ENCODE measurements around the gene EDA.

Gene EDA

DNA sequence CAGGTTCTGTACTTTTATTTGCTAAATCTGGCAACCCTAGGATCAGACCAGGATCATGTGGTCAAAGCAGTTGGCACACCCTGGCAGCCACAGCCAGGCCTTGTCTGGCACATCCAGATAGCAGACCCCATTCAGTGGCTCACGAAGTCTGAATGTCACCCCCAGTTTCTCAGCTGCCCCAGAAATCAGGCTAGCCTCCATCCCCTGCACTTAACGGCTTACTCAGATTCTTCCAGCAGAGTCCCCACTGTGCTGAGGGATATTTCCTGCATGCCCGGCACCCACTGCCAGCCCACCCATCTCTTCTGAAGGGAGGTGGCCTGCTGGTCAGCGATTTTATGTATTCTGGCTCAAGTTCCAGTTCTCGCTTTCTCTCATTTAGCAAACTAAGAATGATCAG lies 438.5 kb downstream of the EDA start:
- DNase-seq (ENCODE audit: low read depth in 4 of 4, low spot score in 1 of 4), result no peak

GRCh38 chrX:70062076-70062475 lies 446.2 kb downstream of the EDA start, which contains the start of gene OTUD6A:
OTUD6A (plus strand) TSS chrX:70062457; CDS start chrX:70062525, 68 bp downstream.
- no peak for DNase-seq (ENCODE audit: low read depth in 4 of 4, low spot score in 1 of 4)

- DNase-seq (ENCODE audit: low read depth in 4 of 4, low spot score in 1 of 4), result no peak
Measured at GRCh38 chrX:70062961-70063550, 447.1 kb downstream of the EDA start.

- DNase-seq (ENCODE audit: low read depth in 4 of 4, low spot score in 1 of 4), result no peak
Measured at GRCh38 chrX:70066646-70067045, 450.7 kb downstream of the EDA start.

GRCh38 chrX:70079297-70079696 lies 463.4 kb downstream of the EDA start:
- DNase-seq (ENCODE audit: low read depth in 4 of 4, low spot score in 1 of 4), result no peak

DNA sequence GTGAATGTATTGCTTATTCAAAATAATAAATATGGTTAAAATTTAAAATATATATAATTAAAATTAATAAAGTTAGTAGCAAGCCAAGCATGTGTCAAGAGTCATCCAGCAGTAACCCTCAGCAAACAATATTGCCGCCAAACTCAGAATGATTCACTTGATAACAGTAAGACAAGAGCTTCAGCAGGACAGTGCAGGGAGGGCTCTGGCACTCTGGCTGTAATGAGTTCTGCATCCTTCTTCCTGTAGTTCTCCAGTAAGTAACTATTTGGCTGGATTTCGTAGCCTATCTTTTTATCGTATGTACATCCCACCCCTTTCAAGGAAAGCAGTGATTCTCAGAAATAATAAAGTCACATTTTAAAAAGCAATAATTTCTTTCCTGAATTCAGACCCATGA lies 464.0 kb downstream of the EDA start:
- DNase-seq (ENCODE audit: low read depth in 4 of 4, low spot score in 1 of 4), result no peak

DNA sequence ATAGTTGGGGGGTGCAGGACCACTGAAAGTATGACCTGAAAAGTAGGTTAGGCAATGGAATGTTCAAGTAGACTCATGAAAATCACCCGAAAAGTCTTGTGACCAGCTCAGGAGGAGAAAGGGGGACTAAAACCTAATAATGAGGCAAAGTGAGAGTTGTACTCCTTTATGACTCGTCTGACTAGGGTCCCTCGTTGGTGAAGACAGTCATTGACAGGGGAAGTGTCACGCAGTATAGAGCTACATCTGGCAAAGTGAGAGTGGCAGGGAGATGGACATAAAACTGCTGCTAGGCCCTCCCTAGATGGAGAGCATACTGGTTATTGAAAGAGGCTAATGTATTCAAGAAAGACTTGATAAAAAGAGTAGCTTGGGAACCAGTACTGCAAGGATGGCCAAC lies 466.8 kb downstream of the EDA start:
- DNase-seq (ENCODE audit: low read depth in 4 of 4, low spot score in 1 of 4), result no peak

DNA sequence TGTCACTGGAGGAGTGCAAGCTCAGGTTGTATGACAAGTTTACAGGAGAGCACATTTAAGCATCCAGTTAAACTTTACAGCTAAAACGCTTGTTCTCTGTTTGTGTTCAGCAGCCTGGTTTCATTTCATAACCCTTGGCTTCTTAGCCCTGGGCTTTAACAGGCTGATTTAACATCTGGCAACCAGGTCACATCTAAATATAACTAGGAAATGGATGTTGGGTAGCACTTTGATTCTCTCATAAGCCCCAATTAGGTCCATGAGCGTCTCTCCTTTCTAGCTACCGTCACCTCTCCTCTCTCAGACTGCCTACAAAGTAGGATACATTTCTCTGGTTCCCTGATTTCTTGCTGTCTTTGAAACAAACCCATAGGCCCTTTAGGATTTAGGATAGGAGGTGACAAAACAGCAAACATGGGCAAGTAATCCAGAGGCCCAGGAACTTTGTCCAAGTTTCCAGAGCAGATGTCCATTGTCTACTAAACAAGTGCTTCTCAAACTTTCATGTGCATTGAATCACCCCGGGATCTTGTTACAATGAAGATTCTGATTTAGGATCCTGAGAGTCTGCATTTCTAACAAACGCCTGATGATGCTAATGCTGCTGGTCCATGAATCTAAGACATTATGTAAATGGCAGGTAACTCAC lies 468.8 kb downstream of the EDA start:
- DNase-seq (ENCODE audit: low read depth in 4 of 4, low spot score in 1 of 4), result no peak

DNA sequence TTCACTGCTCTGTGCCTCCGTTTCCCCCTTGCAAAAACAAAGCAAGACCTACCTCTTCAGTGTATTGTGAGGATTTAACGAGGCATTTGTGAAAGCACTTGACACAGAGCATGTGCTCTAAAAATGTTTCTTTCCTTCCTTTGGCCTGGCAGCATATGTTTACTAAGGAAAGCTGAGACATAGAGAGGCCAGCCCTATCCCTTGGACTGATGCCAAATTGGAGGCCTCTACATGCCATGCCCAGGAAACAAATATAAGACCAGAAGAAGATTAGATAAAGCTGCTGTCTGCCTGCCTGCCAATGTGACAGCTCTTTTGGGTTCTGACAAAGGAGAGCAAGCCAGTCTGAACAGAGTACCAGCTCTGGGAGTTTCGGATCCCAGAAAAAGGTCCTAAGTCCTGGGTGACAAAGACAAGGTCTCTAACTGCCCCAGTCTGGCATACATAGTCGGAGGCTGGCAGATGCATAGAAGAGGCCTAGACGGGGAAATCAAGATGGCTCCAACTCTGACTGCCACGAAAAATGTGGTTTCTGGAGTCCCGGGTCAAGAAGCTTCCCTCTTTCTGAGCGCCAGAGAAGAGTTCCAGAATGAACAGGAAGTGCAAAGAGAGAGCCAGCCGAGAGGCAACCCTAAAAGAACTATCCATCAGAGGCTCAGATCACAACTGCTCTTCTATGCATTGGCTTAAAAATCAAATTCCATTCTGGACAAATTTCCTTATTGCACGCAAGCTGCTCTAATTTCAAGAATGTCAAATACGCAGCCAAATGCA lies 472.1 kb downstream of the EDA start:
- no peak for DNase-seq (ENCODE audit: low read depth in 4 of 4, low spot score in 1 of 4)

DNA sequence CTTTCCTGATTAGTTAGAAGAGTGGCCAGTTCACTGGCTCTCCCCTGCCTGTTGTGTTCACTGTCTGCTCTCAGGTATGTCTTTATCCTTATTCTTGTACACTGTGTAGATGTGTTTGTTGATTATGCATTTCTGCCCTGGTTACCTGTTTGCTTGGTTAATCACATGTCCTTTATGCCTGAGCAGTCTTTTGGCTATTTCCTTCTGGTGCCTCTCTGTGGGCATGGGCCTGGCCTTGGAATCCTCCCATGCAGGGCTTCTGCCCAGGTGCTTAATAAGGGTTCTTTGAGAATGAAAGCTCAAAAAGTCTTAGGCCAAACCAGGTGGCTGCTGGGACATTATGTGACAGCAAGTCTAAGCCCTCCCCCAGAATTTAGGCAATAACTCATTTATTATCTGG lies 472.8 kb downstream of the EDA start:
- no peak for DNase-seq (ENCODE audit: low read depth in 4 of 4, low spot score in 1 of 4)
